Mesendoderm (in vitro differentiated cells): Measurements from ENCODE around the gene ZNF74.

Experiments
- DNase-seq: peaks from one replicate; pipeline ENCODE4 v3.0.0; 2013
- H2AK5ac ChIP-seq: 2 replicates; pipeline ENCODE4 v1.6.1; 2013; ENCODE audit warnings: low read length, inconsistent platforms
- H2BK120ac ChIP-seq: 2 replicates; pipeline ENCODE4 v1.6.1; 2013; ENCODE audit warnings: low read depth, mild to moderate bottlenecking, low read length, moderate library complexity, mixed read lengths
- H2BK15ac ChIP-seq: replicated peaks from 2 replicates; pipeline ENCODE4 v1.6.1; 2013; ENCODE audit warnings: low read depth, mild to moderate bottlenecking, moderate library complexity
- H2BK5ac ChIP-seq: 2 replicates; pipeline ENCODE4 v1.6.1; 2013; ENCODE audit warnings: low read length, inconsistent platforms
- H3K18ac ChIP-seq: 2 replicates; pipeline ENCODE4 v1.6.1; 2013; ENCODE audit warnings: mild to moderate bottlenecking, low read length, mixed read lengths
- H3K23ac ChIP-seq: one replicate; pipeline ENCODE4 v1.6.1; 2013; ENCODE audit warnings: low read length
- H3K27ac ChIP-seq: 2 replicates; pipeline ENCODE4 v1.5.1; 2013; ENCODE audit warnings: low read depth, mild to moderate bottlenecking, inconsistent platforms, low read length, moderate library complexity
- H3K27me3 ChIP-seq: 2 replicates; pipeline ENCODE4 v1.6.1; 2013; ENCODE audit warnings: low read length, control low read depth, mild to moderate bottlenecking, inconsistent platforms; ENCODE audit not compliant: insufficient read depth, poor library complexity
- H3K36me3 ChIP-seq: 2 replicates; pipeline ENCODE4 v1.6.1; 2013; ENCODE audit warnings: low read length, inconsistent platforms; ENCODE audit not compliant: control insufficient read depth, insufficient read depth
- H3K4ac ChIP-seq: one replicate; pipeline ENCODE4 v1.6.1; 2013; ENCODE audit warnings: low read depth, mild to moderate bottlenecking, low read length, moderate library complexity
- H3K4me1 ChIP-seq: 2 replicates; pipeline ENCODE4 v1.6.1; 2013; ENCODE audit warnings: low read depth, low read length, inconsistent platforms; ENCODE audit not compliant: control insufficient read depth
- H3K4me2 ChIP-seq: 2 replicates; pipeline ENCODE4 v1.6.1; 2013; ENCODE audit warnings: low read length
- H3K4me3 ChIP-seq: 2 replicates; pipeline ENCODE4 v1.5.1; 2013; ENCODE audit warnings: mild to moderate bottlenecking, low read length
- H3K56ac ChIP-seq: one replicate; pipeline ENCODE4 v1.6.1; 2013; ENCODE audit warnings: low read length
- H3K79me1 ChIP-seq: 2 replicates; pipeline ENCODE4 v1.6.1; 2013; ENCODE audit warnings: low read length, inconsistent platforms
- H3K79me2 ChIP-seq: 2 replicates; pipeline ENCODE4 v1.6.1; 2013; ENCODE audit warnings: mild to moderate bottlenecking, low read length; ENCODE audit not compliant: control insufficient read depth, insufficient read depth
- H3K9ac ChIP-seq: 2 replicates; pipeline ENCODE4 v1.6.1; 2013; ENCODE audit warnings: low read length, inconsistent platforms
- H4K5ac ChIP-seq: one replicate; pipeline ENCODE4 v1.6.1; 2013; ENCODE audit warnings: low read length
- H4K8ac ChIP-seq: one replicate; pipeline ENCODE4 v1.6.1; 2013; ENCODE audit warnings: low read depth, mild to moderate bottlenecking, control low read depth, low read length, moderate library complexity
- WGBS: extraction: QIAGEN DNeasy Blood & Tissue Kit; methylation state at CpG from one replicate; pipeline ENCODE4 v1.1.7; 2013; ENCODE audit warnings: low lambda C conversion rate, missing lambda C conversion rate; ENCODE audit not compliant: insufficient coverage; ENCODE audit errors: extremely low coverage; 5-methylcytosine and 5-hydroxymethylcytosine counted together

The ZNF74 gene

GRCh38 chr22:20423008-20423905, 29.3 kb downstream of the ZNF74 start:
- H3K4ac ChIP-seq, result no peak overlapping the region
- H2BK120ac ChIP-seq, result no peak overlapping the region
- no CpG with 5 or more reads among the region's 20 CpGs for WGBS
- H3K9ac ChIP-seq, result no peak overlapping the region
- no peaks in the 10 kb centered on the region for H3K79me2 ChIP-seq
- H2BK5ac ChIP-seq, result no peak overlapping the region
- no peak for DNase-seq
- no peak overlapping the region for H2AK5ac ChIP-seq
- no peak overlapping the region for H2BK15ac ChIP-seq
- H4K8ac ChIP-seq, result no peak overlapping the region
- H3K23ac ChIP-seq, result no peak overlapping the region
- no peak overlapping the region for H3K18ac ChIP-seq
- H4K5ac ChIP-seq, result no peak overlapping the region
- H3K4me3 ChIP-seq, result no peak overlapping the region
- H3K27me3 ChIP-seq, result no peaks in the 10 kb centered on the region
- H3K4me1 ChIP-seq, result no peaks in the 10 kb centered on the region
- H3K79me1 ChIP-seq, result no peaks in the 10 kb centered on the region
- peaks cover 4% of the 10 kb centered on the region for H3K36me3 ChIP-seq
- H3K27ac ChIP-seq, result no peak overlapping the region
- peak overlapping the region; percentile 25 for H3K56ac ChIP-seq
- no peak overlapping the region for H3K4me2 ChIP-seq

- no peak overlapping the region for H4K5ac ChIP-seq
- H2BK5ac ChIP-seq, result no peak overlapping the region
- no peak overlapping the region for H3K23ac ChIP-seq
- no peak overlapping the region for H3K4ac ChIP-seq
- no peaks in the 10 kb centered on the region for H3K79me2 ChIP-seq
- no peak overlapping the region for H4K8ac ChIP-seq
- no peaks in the 10 kb centered on the region for H3K79me1 ChIP-seq
- no peak overlapping the region for H2BK15ac ChIP-seq
- H3K9ac ChIP-seq, result no peak overlapping the region
- H3K18ac ChIP-seq, result no peak overlapping the region
- no peaks in the 10 kb centered on the region for H3K27me3 ChIP-seq
- H3K4me1 ChIP-seq, result no peaks in the 10 kb centered on the region
- no peak overlapping the region for H3K4me2 ChIP-seq
- no CpG with 5 or more reads among the region's 31 CpGs for WGBS
- H2AK5ac ChIP-seq, result no peak overlapping the region
- H3K4me3 ChIP-seq, result no peak overlapping the region
- H3K36me3 ChIP-seq, result peaks cover 4% of the 10 kb centered on the region
- no peak for DNase-seq
- H3K27ac ChIP-seq, result no peak overlapping the region
- H3K56ac ChIP-seq, result peak overlapping the region; percentile 25
- H2BK120ac ChIP-seq, result no peak overlapping the region
Observed at GRCh38 chr22:20423906-20424551, 30.1 kb downstream of the ZNF74 start.

- no peak overlapping the region for H2BK5ac ChIP-seq
- no CpG with 5 or more reads among the region's 15 CpGs for WGBS
- DNase-seq, result no peak
- peaks cover 2% of the 10 kb centered on the region for H3K4me1 ChIP-seq
- no peak overlapping the region for H3K4ac ChIP-seq
- H3K27ac ChIP-seq, result no peak overlapping the region
- no peak overlapping the region for H3K9ac ChIP-seq
- H3K27me3 ChIP-seq, result no peaks in the 10 kb centered on the region
- no peak overlapping the region for H4K5ac ChIP-seq
- H3K36me3 ChIP-seq, result peaks cover 4% of the 10 kb centered on the region
- H2BK15ac ChIP-seq, result no peak overlapping the region
- H3K4me2 ChIP-seq, result no peak overlapping the region
- no peak overlapping the region for H3K56ac ChIP-seq
- no peaks in the 10 kb centered on the region for H3K79me1 ChIP-seq
- H2AK5ac ChIP-seq, result no peak overlapping the region
- no peak overlapping the region for H3K18ac ChIP-seq
- H3K4me3 ChIP-seq, result no peak overlapping the region
- H3K23ac ChIP-seq, result no peak overlapping the region
- no peak overlapping the region for H4K8ac ChIP-seq
- no peak overlapping the region for H2BK120ac ChIP-seq
- no peaks in the 10 kb centered on the region for H3K79me2 ChIP-seq
Observed at GRCh38 chr22:20424568-20424931, 30.6 kb downstream of the ZNF74 start.

GRCh38 chr22:20424932-20425565, 31.1 kb downstream of the ZNF74 start:
- WGBS, result no CpG with 5 or more reads among the region's 59 CpGs
- H3K23ac ChIP-seq, result no peak overlapping the region
- peak; percentile 74 for DNase-seq

GRCh38 chr22:20425566-20426258, 31.8 kb downstream of the ZNF74 start:
- no peak overlapping the region for H2BK5ac ChIP-seq
- H3K27ac ChIP-seq, result no peak overlapping the region
- no peak overlapping the region for H2AK5ac ChIP-seq
- no peak overlapping the region for H4K5ac ChIP-seq
- no peak overlapping the region for H3K23ac ChIP-seq
- WGBS, result no CpG with 5 or more reads among the region's 96 CpGs
- H3K4me3 ChIP-seq, result no peak overlapping the region
- H3K79me2 ChIP-seq, result no peaks in the 10 kb centered on the region
- no peak overlapping the region for H3K18ac ChIP-seq
- H4K8ac ChIP-seq, result no peak overlapping the region
- no peak for DNase-seq
- H3K79me1 ChIP-seq, result no peaks in the 10 kb centered on the region
- H2BK120ac ChIP-seq, result no peak overlapping the region
- H3K4me1 ChIP-seq, result peaks cover 9% of the 10 kb centered on the region
- H3K36me3 ChIP-seq, result peaks cover 4% of the 10 kb centered on the region
- H3K56ac ChIP-seq, result no peak overlapping the region
- H3K9ac ChIP-seq, result no peak overlapping the region
- no peaks in the 10 kb centered on the region for H3K27me3 ChIP-seq
- H3K4ac ChIP-seq, result no peak overlapping the region
- H2BK15ac ChIP-seq, result no peak overlapping the region
- no peak overlapping the region for H3K4me2 ChIP-seq

More at GRCh38 chr22:20424932-20425565, 31.1 kb downstream of the ZNF74 start:
- Histone ChIP-seq H3K9ac (no peak overlapping the region), H3K56ac (no peak overlapping the region), H3K4ac (no peak overlapping the region), H2BK120ac (no peak overlapping the region), H3K79me1 (no peaks in the 10 kb centered on the region), H2AK5ac (no peak overlapping the region), H3K4me2 (no peak overlapping the region), H4K5ac (no peak overlapping the region), H3K79me2 (no peaks in the 10 kb centered on the region), H2BK15ac (no peak overlapping the region), H3K18ac (no peak overlapping the region), H3K4me1 (peaks cover 3% of the 10 kb centered on the region), H2BK5ac (no peak overlapping the region), H3K36me3 (peaks cover 4% of the 10 kb centered on the region), H3K4me3 (no peak overlapping the region), H3K27me3 (no peaks in the 10 kb centered on the region), H4K8ac (no peak overlapping the region), H3K27ac (no peak overlapping the region)
